H1 (cell line): ENCODE results near the gene PDCD10. TPM values are rescaled to one million over a fixed set of nuclear protein-coding genes. Genes with fewer than 3 reads are reported as not detected.
A peak's percentile ranks its signal among the peaks of the same experiment; 100 is the strongest.

Experiments used
- ASH2L ChIP-seq: fragments of 200-600, 300-600 bp; sonication (generic); IDR thresholded peaks from one replicate; pipeline ENCODE4 v1.7.1; 2017; ENCODE audit warnings: low read length
- BACH1 ChIP-seq: IDR thresholded peaks from 2 replicates; pipeline ENCODE4 v1.6.1; 2012; ENCODE audit warnings: low read length, improper control_type of control experiment
- CBX5 ChIP-seq: fragments of 300-800, 300-1000 bp; sonication (generic); IDR thresholded peaks from 2 replicates; pipeline ENCODE4 v1.7.1; 2016; ENCODE audit warnings: antibody characterized with exemption, low read length, low read depth
- CHD1 ChIP-seq: IDR thresholded peaks from 2 replicates; pipeline ENCODE4 v1.6.1; 2012; ENCODE audit warnings: low read depth, low read length, improper control_type of control experiment
- CHD7 ChIP-seq: fragments of 300-600 bp; sonication (generic); IDR thresholded peaks from 2 replicates; pipeline ENCODE4 v1.7.1; 2012; ENCODE audit warnings: low read length, moderate library complexity, mild to moderate bottlenecking, inconsistent platforms; ENCODE audit not compliant: insufficient replicate concordance
- CREB1 ChIP-seq: IDR thresholded peaks from 2 replicates; pipeline ENCODE4 v1.6.1; 2012; ENCODE audit warnings: inconsistent platforms
- HDAC6 ChIP-seq: IDR thresholded peaks from one replicate; pipeline ENCODE4 v1.7.1; 2012; ENCODE audit warnings: low read depth, mild to moderate bottlenecking, inconsistent platforms, low read length, moderate library complexity
- JUN ChIP-seq: IDR thresholded peaks from 2 replicates; pipeline ENCODE4 v1.6.1; 2011; ENCODE audit warnings: low read depth, mild to moderate bottlenecking, improper control_type of control experiment, low read length
- NANOG ChIP-seq: IDR thresholded peaks from 2 replicates; pipeline ENCODE4 v1.6.1; 2011; ENCODE audit warnings: low read length, low read depth, mild to moderate bottlenecking, inconsistent platforms; ENCODE audit not compliant: insufficient read depth, poor library complexity, severe bottlenecking
- POLR2A ChIP-seq, 2 experiments: IDR thresholded peaks; 1 replicate in 1 of 2; 2 replicates in 1 of 2; pipeline ENCODE4 v1.6.1; 2011; ENCODE audit warnings: low read depth in 2 of 2, low read length in 2 of 2, mild to moderate bottlenecking in 2 of 2; ENCODE audit errors: control extremely low read depth in 1 of 2
- POLR2AphosphoS5 ChIP-seq: IDR thresholded peaks from 2 replicates; pipeline ENCODE4 v1.6.1; 2011; ENCODE audit warnings: low read depth, low read length
- SAP30 ChIP-seq: fragments of 300-600 bp; sonication (generic); IDR thresholded peaks from 2 replicates; pipeline ENCODE4 v1.7.1; 2012; ENCODE audit warnings: low read length, moderate library complexity, mild to moderate bottlenecking, inconsistent platforms; ENCODE audit not compliant: insufficient read depth, insufficient replicate concordance
- TAF7 ChIP-seq: optimal IDR thresholded peaks from 2 replicates; pipeline ENCODE3; 2011; ENCODE audit warnings: low read depth, mild to moderate bottlenecking, inconsistent platforms, low read length, moderate library complexity, borderline replicate concordance
- polyA plus RNA-seq, 7 experiments: library from polyadenylated mRNA; depleted of rRNA in 3 of 7; stranded (reverse) in 5 of 7; unstranded in 2 of 7; fragments of >200 nt in 5 of 7; fragments of 200-250 nt in 2 of 7; gene quantifications; 1 replicate in 5 of 7; 2 replicates in 1 of 7; 4 replicates in 1 of 7; pipeline versions ENCODE4 v1.2.1 to v1.2.3, GENCODE V29; 2011 to 2013; ENCODE audit warnings: missing spikeins in 2 of 7, mixed read lengths in 2 of 7
- total RNA-seq: library from RNA; stranded (reverse); fragmentation: NEBNext Ultra II Directional; extraction: Animal tissue kit (Norgen Biotek cat#: 25700); gene quantifications from 2 replicates; pipeline ENCODE4 v1.2.1, GENCODE V29; 2021

PDCD10 gene
- total and polyA plus RNA-seq, 2 of the 8 experiments (the other 6 are each of a cell fraction or from before 2014, with no cell fraction given): 52.0 to 76.6 TPM

DNA sequence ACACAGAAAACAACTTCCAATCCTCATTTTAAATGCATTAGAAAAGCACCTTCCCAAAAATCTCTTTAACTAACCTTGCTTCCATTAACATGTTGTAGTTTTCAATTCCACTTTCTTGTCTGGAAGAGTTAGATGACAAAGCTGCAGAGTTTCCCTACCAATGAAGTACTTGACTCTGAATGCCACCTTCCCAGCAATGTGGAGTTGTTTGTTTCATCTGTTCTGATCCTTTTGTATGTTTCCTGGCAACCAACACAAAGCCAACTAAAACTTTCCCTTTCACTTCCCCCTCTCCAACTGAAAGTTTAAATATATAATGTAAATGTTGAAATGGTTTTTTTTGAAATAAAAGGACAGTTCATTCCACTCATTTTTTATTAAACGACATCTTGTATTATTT, 80.9 kb downstream of the PDCD10 start, which contains the start of gene WDR49 (continued):
- TF ChIP-seq CHD7: peak; percentile 94
- peak; percentile 91 for TF ChIP-seq NANOG
- peak; percentile 55; the same call in 1 of the 2 replicates for TF ChIP-seq POLR2AphosphoS5
- no peak for TF ChIP-seq CREB1
- no peak for TF ChIP-seq HDAC6
- TF ChIP-seq TAF7: peak; percentile 51
- no peak for TF ChIP-seq CHD1
- no peak for TF ChIP-seq JUN
- no peak for TF ChIP-seq BACH1
- TF ChIP-seq POLR2A (IDR thresholded peaks at IDR 0.05; ENCODE audit: control extremely low read depth in 1 of 2, low read depth in 2 of 2, low read length in 2 of 2): peak; percentile 45 to 50; a peak in 2 of 3 replicates
- peak; percentile 30 for TF ChIP-seq ASH2L
- TF ChIP-seq SAP30: no peak
- no peak for TF ChIP-seq CBX5
